COR-L47 (cell line): Measurements from ENCODE around the gene ENO2.

ENCODE experiments used
- DNase-seq: peaks from one replicate; lab custom pipeline; 2025; lab: John Stamatoyannopoulos, UW

ENO2 gene

DNA sequence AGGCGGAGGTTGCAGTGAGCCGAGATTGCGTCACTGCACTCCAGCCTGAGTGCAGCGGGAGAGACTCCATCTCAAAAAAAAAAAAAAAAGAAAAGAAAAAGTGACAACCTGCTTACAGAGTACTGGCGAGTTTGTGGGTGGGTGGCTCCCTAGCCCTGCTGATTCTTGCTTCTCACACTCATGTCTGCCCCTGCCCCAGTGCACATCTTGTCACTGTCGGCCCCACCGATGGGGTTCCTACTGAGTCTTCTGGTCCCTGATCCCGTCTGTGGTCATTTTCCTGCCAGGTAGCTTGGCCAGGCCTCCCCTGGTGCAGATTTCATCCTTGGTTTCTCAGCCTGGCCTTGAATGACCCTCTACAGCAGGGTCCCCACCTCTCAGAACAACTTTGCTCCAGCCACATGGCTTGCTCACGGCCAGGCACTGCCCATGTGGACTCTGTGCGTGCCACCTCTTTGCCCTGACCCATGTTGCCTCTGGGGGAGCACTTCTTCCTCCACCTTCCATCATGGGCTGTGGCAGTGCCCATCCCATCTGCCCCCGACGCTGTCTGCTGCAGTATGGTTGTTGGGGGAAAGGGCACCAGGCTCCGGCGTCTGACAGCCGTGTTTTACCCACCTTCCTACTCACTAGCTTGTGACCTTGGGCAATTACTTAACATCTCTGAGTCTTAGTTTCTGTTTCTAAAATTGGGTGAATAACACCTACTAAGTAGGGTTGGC is 34.7 kb downstream of the ENO2 start:
- no peak for DNase-seq

DNA sequence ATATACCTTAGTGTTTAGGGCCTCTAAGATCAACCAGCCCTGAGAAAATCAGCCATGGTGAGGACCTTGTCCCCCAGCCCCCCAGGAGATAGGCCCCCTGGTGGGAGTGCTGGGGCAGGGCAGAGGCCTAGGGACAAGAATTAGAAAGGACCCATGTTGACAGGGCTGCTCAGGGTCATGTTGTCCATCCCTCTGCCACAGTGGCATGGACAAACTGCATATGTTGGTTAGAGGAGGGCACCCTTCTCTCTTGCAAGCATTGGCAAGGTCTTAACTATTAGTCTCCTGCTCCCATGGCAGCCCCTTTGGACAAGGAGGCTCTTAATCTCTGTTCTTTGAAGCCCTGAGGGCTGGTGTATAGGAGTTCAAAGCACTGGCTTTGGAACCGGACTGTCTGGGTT is 36.0 kb downstream of the ENO2 start:
- DNase-seq = no peak

DNA sequence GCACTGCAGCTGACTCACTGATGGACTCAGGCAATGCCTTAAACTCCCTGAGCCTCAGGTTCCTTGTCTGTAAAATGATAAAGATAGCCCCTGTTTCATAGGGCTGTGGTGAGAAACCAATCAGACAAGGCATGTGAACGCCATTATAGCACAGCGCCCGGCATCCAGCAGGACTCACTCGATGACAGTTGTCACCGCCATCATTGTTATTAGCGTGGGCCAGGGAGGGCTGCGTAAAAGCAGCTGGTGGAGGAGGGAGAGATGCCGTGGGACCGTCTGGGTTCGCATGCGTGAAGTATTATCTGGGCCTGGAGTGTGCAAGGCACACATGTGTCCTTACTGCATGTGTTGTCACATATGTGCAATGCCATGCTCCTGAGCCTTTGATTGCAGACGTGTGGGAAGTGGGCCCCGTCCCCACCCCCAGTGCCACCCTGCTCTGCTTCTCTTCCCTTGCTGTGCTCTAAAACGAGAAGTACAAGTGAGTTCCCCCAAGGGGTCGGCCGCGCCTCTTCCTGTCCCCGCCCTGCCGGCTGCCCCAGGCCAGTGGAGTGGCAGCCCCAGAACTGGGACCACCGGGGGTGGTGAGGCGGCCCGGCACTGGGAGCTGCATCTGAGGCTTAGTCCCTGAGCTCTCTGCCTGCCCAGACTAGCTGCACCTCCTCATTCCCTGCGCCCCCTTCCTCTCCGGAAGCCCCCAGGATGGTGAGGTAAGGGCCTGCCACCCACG is 36.6 kb downstream of the ENO2 start, which contains the start of gene PTPN6:
PTPN6 (plus strand) TSS at position 546 of the 730 bp plus-strand sequence; CDS start at position 703, 157 bp downstream.
- no peak for DNase-seq

DNA sequence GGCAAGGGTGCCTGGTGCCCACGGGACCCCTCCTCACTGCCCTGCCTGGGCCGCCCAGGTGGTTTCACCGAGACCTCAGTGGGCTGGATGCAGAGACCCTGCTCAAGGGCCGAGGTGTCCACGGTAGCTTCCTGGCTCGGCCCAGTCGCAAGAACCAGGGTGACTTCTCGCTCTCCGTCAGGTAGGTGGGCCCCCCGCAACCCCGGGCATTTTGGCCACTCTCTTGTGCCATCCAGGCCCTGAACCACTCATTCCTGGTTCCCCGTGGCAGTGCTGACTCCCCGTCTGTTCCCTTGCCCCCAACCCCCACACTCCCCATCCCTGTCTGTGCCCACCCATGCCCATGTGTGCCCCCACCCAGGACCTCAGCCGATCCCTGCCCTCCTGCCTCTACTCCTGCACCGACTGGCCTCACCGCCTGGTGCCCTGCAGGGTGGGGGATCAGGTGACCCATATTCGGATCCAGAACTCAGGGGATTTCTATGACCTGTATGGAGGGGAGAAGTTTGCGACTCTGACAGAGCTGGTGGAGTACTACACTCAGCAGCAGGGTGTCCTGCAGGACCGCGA is 37.3 kb downstream of the ENO2 start:
- no peak for DNase-seq

DNA sequence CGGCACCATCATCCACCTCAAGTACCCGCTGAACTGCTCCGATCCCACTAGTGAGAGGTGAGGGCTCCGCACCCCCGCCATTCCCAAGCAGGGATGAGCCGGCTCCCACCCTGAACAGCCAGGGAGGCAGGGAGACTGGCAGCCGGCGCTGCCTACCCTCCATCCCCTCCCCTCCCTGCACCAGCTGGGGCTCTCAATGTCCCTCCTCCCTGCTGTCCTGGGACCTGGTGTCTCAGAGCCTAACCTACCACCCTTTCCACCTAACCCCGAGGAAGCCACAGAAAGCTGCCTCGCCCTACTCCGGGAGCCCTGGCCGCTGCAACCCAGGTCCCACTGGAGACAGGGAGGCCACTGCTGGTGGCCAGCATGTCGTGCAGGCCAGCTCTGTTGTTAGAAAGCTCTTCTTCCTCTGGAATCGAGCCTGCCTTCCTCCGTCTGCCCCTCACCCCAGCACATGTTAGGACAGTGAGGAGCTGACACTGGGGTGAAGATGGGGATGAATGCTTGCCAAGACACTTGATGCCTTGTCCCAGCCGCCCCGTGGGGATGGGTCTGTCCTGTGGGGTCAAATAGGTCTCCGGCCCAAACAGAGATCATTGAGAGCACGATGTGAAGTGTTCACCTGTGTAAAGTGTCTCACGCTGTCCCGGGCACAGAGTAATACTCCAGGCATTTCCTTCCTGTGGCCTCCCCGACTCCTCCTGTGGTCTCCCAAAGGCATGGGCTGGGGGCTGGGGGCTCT is 37.9 kb downstream of the ENO2 start:
- no peak for DNase-seq

DNA sequence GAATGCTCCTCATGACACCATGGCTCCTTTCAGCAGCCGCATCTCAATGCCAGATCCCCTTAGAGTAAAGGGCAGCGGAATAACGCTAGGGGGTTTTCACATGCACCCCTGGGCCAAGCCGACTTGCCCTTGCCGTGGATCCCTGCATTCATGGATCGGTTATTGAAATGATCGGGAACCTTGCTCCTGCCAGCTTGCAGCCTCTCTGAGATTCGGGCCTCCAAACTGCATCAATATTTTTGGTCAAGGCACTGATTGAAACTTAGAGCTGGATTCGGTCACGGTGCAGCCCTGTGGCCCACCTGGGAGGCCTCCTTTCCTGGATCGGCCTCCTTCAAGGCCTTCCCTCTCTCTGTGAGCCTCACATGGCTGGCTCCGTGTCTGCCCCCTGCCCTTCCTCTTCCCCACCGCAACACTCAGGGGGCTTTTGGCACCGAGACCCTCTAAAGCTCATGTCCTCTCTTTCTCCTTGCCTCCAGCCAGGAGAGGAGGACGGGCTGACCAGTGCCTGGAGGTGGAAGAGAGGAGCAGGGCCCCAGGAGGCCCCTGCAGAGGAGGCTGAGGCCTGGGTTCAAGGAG is 38.6 kb downstream of the ENO2 start:
- DNase-seq = no peak

DNA sequence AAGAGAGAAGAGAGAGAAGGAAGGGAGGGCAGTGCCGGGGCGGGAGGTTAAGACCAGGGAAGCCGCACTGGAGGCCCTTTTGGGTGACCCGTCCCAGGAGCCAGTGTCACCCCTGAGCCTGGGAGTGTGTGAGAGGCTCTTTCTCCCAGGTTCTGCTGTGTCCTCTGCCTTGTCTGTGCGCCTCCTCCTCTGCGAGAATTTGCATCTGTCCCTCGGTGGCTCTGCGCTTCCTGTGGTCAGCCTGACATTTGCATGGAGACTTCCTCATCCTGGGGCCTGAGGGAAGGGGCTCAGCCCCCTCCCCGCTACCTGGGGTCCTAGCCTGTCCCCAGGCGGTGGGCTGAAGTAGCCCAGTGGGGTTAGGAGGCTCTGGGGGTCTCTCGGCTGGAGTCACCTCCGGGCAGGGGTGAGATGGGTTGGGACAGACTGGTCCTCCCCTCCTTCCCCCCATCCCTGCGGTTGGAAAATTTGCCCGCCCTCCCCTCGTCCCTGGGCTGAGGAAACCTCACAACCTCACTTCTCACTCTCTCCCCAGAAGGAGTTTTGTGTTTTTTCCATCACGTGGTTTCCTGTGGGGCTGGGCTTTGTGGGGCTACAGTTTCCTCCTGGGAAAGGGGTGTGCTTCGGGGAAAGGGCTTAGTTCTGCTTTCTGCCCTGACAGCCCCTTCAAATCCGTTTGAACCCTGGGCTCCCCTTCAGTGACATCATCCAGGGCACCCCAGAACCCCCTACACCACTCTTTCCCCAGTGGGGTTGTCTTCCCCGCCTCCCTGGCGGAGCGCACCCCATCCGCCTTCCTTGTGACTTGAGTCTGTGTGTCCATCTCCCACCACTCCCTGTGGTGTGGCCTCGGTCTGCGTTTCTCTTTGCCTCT is 39.3 kb downstream of the ENO2 start:
- DNase-seq = no peak

DNA sequence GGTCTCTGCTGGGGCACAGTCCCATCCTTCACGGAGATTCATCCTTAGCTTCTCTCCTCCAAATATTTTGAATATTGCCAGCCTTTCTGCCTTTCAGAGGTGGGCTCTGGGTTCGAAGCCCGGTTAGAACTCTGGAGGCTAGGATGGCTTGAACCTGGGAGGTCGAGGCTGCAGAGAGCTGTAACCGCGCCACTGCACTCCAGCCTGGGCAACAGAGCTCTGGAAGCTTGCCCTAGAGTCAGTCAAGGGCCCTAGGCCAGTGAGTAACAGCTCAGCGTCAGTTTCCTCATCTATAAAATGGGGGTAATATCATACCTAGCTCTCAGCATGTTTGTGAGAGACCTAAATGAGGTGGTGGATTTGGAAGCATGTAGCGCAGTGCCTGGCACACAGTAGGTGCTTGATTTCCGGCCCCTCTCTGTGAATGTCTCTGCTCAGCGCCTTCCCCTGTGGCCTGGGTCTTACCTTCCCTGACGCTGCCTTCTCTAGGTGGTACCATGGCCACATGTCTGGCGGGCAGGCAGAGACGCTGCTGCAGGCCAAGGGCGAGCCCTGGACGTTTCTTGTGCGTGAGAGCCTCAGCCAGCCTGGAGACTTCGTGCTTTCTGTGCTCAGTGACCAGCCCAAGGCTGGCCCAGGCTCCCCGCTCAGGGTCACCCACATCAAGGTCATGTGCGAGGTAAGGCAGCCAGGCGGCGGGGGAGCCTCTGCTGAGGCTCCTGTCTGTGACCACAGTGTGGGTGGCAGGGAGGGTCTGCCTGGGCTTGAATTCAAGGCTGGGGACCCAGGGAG is 40.1 kb downstream of the ENO2 start:
- no peak for DNase-seq

DNA sequence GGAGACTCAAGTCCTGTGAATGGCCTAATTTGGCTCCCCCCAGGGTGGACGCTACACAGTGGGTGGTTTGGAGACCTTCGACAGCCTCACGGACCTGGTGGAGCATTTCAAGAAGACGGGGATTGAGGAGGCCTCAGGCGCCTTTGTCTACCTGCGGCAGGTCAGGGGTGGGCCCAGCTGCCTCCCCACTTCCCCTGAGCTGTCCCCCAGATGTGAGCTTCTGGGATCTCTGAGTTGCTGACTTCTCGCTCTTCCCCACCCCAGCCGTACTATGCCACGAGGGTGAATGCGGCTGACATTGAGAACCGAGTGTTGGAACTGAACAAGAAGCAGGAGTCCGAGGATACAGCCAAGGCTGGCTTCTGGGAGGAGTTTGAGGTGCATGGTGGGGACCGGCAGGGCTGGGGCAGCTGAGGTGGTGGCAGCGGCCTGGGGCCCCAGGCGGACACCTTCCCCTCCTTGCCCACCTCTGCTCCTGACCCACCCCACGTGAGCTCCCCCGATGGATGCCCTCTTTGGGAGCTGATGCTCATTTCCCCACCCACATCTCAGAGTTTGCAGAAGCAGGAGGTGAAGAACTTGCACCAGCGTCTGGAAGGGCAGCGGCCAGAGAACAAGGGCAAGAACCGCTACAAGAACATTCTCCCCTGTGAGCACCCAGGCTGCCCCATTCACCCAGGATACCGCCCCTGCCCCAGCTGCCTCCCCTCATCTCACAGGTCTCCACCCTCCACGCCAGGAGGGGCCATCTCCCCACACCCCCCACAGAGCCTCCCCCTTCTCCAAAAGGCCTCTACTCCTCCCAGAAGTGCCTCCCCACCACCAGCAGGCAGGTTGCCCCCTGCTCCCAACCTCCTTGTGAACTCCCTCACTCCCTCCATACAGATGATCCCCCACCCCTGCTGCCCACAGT is 41.0 kb downstream of the ENO2 start:
- no peak for DNase-seq

DNA sequence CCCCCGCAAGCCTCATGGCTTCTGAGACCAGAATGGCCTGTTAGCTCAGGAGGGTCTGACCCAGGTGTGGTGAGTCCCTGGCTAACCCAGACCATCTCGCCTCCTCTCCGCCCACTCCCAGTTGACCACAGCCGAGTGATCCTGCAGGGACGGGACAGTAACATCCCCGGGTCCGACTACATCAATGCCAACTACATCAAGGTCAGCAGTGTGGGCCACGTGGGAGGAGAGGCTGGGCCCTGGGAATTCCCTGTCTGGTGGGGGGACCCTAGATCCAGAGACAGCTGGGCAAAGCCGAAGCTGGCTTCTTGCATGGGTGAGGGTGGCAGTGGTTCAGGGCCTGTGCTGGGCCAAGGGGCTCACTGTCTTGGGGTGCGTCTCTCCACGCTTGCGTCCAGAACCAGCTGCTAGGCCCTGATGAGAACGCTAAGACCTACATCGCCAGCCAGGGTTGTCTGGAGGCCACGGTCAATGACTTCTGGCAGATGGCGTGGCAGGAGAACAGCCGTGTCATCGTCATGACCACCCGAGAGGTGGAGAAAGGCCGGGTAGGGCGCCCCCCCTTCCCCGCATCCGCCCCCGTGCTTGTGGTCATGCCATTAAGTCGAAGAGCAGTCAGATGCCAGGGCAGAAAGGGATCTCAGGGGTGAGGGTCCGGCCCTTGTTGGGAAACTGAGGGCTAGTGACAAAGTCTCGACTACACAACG is 41.8 kb downstream of the ENO2 start:
- DNase-seq = no peak

DNA sequence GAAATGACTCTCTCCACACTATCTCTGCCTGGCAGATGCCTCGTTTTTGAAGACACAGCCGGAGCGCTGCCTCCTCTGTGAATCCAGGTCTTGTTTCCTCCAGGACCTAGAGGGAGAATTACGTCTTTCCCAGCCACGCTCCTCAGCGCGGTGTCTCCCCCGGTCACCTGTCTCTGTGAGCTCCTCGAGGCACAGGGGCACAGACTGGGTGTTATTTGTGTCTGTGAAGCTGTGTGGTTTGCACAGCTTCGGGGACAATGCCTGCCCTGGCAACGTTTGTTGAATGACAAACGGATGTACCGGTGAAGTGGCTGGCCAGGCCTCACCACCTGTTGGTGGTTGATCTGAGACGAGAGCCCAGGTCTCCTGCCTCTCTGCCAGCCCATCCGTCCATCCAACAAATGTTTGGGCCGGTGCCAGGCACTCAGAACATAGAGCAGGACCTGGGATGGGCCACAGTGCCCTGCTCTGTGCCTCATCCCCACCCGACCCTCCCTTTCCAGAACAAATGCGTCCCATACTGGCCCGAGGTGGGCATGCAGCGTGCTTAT is 42.8 kb downstream of the ENO2 start:
- no peak for DNase-seq

DNA sequence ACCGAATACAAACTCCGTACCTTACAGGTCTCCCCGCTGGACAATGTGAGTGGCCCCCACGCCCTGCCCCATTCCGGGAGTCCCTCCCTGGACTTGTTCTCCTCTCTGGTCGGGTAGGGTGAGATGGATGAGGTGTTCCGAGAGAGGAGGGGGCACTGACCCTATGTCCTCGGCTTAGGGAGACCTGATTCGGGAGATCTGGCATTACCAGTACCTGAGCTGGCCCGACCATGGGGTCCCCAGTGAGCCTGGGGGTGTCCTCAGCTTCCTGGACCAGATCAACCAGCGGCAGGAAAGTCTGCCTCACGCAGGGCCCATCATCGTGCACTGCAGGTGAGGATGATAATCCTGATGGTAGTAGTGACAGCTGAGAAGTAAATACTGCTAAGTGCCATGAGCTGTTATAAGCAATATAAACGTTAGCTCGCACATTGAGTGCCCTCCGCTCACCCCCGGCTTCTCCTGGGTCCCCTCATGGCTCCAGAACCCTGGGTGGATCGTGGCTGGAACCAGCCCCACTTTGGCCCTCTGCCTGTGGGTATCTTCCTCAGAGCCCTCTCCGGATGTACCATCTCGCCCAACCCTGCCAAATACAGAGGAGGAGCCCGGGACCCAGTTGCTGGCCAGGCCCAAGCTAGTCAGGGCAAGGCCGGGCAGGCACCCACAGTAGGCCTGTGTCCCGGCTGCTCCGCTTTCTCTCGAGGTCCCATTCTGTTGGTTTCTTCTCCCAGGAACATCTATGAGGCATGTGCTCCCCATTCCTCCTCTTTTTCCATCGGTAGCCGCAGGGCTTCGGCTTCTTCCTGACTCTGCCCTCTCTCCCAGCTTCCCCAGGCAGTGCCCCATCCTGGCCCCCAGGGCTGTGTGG is 43.6 kb downstream of the ENO2 start:
- no peak for DNase-seq

DNA sequence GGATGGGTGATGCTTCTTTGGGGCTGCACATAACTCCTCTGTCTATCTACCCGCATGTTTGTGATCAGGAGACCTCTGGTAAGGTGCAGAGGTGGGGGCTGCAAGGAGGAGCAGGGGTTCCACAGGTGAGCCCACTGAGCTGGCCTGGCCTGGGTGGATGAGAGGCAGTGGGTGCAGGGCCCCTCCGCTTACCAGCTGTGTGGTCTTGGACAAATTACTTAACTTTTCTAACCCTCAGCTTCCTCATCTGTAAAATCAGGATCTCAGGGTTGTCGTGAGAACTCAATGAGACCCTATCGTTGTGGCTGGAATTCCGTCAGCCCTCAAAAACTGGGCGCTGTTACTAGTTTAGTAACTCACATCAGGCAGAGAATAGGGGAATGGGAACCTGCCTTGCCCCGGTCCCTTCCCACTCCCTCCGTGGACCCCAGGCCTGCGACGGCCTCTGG is 44.3 kb downstream of the ENO2 start:
- DNase-seq = no peak

DNA sequence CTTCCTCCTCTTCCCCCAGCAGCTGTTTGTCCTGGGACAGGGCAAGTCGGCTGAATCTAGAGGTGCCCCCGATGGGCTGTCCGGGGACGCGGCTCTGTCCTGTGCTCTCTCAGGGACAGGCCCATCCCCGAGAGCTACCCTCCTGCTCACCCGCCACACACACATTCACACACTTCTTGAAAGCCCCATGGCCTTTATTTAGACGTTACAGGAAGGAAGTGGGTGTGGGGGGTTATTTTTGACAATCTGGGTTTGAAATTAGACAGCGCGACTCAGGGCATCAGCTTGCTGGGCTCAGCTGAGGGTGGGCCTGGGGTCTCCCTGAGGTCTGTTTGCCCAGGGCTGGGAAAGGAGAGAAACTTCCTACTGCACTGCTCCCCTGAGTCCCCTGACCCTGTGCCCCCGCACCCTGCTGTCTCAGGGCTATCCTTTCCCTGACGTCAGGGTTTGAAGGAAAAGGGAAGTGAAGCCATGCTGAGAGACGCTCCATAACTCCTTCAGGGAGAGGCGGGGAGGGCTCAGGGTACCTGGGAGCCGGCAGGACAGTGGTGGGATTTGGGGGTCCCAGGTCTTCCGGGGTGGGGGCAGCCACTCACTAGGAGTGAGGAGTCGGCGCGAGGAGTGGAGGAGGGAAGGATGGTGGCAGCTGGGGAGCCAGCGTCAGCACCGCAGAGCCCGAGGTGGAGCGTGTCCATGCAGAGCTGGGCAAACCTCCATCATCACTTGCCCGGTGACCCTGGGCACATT is 44.9 kb downstream of the ENO2 start:
- no peak for DNase-seq

DNA sequence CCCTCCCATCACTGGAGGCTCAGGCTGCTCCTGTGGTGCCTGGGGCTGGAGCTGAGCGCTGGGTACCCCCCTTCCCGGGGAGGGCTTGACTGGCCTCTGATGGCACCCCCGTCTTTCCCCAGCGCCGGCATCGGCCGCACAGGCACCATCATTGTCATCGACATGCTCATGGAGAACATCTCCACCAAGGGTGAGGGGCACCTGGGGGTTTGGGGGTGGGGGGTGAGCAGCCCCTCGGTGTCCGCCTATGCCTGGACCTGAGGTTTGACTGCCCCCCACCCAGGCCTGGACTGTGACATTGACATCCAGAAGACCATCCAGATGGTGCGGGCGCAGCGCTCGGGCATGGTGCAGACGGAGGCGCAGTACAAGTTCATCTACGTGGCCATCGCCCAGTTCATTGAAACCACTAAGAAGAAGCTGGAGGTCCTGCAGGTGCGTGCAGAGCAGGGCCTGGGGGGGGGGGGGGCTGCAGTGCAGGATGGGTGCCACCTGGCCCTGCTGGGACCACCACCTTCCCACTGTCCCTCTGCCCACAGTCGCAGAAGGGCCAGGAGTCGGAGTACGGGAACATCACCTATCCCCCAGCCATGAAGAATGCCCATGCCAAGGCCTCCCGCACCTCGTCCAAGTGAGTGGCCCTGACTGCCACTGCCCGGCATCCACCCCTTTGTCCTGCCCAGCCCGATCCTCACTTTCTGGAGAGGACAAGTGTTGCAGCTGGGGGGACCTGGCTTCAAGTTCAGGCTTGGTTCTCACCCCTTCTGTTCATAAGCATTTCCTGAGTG is 45.6 kb downstream of the ENO2 start:
- DNase-seq = no peak
